Smooth muscle cell (in vitro differentiated cells): ENCODE measurements around the gene CDC42EP1. TPM values are rescaled to one million over a fixed set of nuclear protein-coding genes. Genes with fewer than 3 reads are reported as not detected.

Source experiments
- DNase-seq: peaks from one replicate; lab custom pipeline; 2025; ENCODE audit not compliant: unreplicated experiment; lab: John Stamatoyannopoulos, UW
- H2AFZ ChIP-seq: fragments of 200-600 bp; sonication (generic); 2 replicates; pipeline ENCODE4 v1.6.0; 2016; ENCODE audit warnings: antibody characterized with exemption, low read depth, mild to moderate bottlenecking
- H3F3A ChIP-seq: fragments of 200-600 bp; sonication (generic); 2 replicates; pipeline ENCODE4 v1.6.0; 2017; ENCODE audit warnings: antibody characterized with exemption, low read depth
- H3K27ac ChIP-seq: fragments of 200-600 bp; sonication (generic); 2 replicates; pipeline ENCODE4 v1.5.1; 2016; ENCODE audit warnings: low read depth, mild to moderate bottlenecking
- H3K27me3 ChIP-seq: fragments of 200-600 bp; sonication (generic); 2 replicates; pipeline ENCODE4 v1.6.1; 2016; ENCODE audit warnings: low read depth, mild to moderate bottlenecking
- H3K36me3 ChIP-seq: fragments of 200-600 bp; sonication (generic); 2 replicates; pipeline ENCODE4 v1.5.1; 2016; ENCODE audit warnings: low read depth
- H3K4me1 ChIP-seq: fragments of 200-600 bp; sonication (generic); 2 replicates; pipeline ENCODE4 v1.5.1; 2016; ENCODE audit warnings: low read depth
- H3K4me2 ChIP-seq: fragments of 200-600 bp; sonication (generic); 2 replicates; pipeline ENCODE4 v1.6.0; 2016; ENCODE audit warnings: mild to moderate bottlenecking
- H3K4me3 ChIP-seq: fragments of 200-600 bp; sonication (generic); 2 replicates; pipeline ENCODE4 v1.5.1; 2016; ENCODE audit warnings: mild to moderate bottlenecking
- H3K79me2 ChIP-seq: fragments of 200-600 bp; sonication (generic); 2 replicates; pipeline ENCODE4 v1.6.0; 2016; ENCODE audit warnings: low read depth, mild to moderate bottlenecking
- H3K9ac ChIP-seq: fragments of 200-600 bp; sonication (generic); 2 replicates; pipeline ENCODE4 v1.6.0; 2016; ENCODE audit warnings: low read depth
- H3K9me3 ChIP-seq: fragments of 200-600 bp; sonication (generic); replicated peaks from 2 replicates; pipeline ENCODE4 v1.5.1; 2016; ENCODE audit warnings: low read depth
- H4K20me1 ChIP-seq: fragments of 200-600 bp; sonication (generic); 2 replicates; pipeline ENCODE4 v1.6.0; 2016; ENCODE audit warnings: low read depth
- WGBS: methylation state at CpG from one replicate; pipeline ENCODE4 v1.1.7; 2016; ENCODE audit warnings: low lambda C conversion rate; 5-methylcytosine and 5-hydroxymethylcytosine counted together
- polyA plus RNA-seq: library from polyadenylated mRNA; unstranded; fragments of >200 nt; fragmentation: Nextera tagmentation; extraction: Ambion mirVana; gene quantifications from 2 replicates; pipeline ENCODE4 v1.2.1, GENCODE V29; 2016
- total RNA-seq: library from RNA; depleted of rRNA; stranded (reverse); fragments of >200 nt; gene quantifications from 2 replicates; pipeline ENCODE4 v1.2.3, GENCODE V29; 2014
- TF ChIP-seq, protein P1 (sequence below): fragments of 200-600 bp; sonication (generic); IDR thresholded peaks from 2 replicates; pipeline ENCODE4 v1.5.1; 2017; ENCODE audit warnings: borderline replicate concordance, mild to moderate bottlenecking, antibody characterized with exemption; ENCODE audit not compliant: insufficient read depth, poor library complexity, severe bottlenecking

CDC42EP1 gene
- total and polyA plus RNA-seq, 2 experiments from 2014 or later: 14.0 to 89.6 TPM

DNA sequence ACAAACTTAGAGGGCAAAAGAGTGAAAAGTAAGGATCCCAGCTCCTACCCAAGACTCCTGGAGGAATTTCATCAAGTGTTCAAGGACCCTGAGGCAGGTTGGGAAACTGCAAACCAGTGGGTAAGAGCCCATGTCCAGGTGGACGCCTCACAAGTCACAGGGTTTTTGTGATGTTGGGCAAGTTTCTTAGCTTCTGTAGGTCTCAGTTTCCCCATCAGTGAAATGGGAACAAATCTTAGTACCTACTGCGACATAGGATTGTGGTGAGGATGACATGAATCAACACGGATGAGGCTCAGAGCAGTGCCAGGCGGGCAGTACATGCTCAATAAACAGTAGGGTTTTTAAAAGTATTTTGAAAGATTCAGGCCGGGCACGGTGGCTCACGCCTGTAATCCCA is 17.3 kb upstream of the CDC42EP1 start:
- 95% methylated on average over 7 of the region's 7 CpGs for WGBS
- no peak for DNase-seq
- Histone ChIP-seq H3K4me2 (no peak overlapping the region), H3F3A (peaks cover 17% of the 10 kb centered on the region), H3K36me3 (no peaks in the 10 kb centered on the region), H3K9me3 (no peaks in the 10 kb centered on the region), H2AFZ (no peak overlapping the region), H3K4me1 (peaks cover 16% of the 10 kb centered on the region), H4K20me1 (no peaks in the 10 kb centered on the region), H3K9ac (no peak overlapping the region), H3K4me3 (no peak overlapping the region), H3K27ac (no peak overlapping the region), H3K79me2 (no peaks in the 10 kb centered on the region), H3K27me3 (no peaks in the 10 kb centered on the region)
- TF ChIP-seq, protein P1, sequence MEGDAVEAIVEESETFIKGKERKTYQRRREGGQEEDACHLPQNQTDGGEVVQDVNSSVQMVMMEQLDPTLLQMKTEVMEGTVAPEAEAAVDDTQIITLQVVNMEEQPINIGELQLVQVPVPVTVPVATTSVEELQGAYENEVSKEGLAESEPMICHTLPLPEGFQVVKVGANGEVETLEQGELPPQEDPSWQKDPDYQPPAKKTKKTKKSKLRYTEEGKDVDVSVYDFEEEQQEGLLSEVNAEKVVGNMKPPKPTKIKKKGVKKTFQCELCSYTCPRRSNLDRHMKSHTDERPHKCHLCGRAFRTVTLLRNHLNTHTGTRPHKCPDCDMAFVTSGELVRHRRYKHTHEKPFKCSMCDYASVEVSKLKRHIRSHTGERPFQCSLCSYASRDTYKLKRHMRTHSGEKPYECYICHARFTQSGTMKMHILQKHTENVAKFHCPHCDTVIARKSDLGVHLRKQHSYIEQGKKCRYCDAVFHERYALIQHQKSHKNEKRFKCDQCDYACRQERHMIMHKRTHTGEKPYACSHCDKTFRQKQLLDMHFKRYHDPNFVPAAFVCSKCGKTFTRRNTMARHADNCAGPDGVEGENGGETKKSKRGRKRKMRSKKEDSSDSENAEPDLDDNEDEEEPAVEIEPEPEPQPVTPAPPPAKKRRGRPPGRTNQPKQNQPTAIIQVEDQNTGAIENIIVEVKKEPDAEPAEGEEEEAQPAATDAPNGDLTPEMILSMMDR: no peak

DNA sequence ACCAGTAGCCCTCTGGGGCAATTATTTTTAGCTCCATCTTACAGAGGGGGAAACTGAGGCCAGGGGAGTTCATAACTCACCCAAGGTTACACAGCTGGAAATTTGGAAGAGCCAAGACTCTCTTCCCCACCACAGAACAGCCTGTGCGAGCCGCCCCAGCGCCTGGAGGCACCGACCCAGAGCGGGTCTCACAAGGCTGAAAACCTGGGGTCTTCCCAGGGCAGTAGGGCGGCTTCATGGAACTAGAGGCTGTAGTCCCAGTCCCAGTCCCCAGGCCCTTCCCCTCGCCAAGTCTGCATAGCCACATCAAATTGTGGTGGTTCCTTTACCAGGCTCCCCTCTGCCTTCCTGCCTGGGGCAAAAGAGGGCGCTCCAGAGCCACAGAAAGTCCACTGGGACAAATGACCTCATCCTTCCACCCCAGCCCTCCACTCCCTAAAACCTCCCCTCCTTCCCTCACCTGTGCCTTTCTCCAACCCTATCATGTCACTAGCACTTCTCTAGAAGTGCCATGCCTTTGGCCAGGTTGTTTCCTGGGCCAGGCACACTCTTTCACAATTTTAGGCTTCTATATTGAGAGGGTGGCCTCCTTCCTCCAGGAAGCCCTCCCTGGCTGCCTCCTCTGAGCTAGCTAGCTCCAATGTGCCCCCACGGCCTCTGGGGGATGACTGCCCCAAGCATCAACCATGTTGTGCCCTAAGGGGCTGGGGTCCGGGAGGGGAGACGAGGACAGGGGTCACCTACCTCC is 15.2 kb upstream of the CDC42EP1 start:
- H3K9ac ChIP-seq: peak overlapping the region; percentile 35
- TF ChIP-seq, protein P1: peak; percentile 55
- H3K4me3 ChIP-seq: peak overlapping the region; percentile 29
- no peak overlapping the region for H2AFZ ChIP-seq
- H4K20me1 ChIP-seq: no peaks in the 10 kb centered on the region
- peak overlapping the region; percentile 75 for H3K27ac ChIP-seq
- 31% methylated on average over 10 of the region's 11 CpGs for WGBS
- H3K9me3 ChIP-seq: no peaks in the 10 kb centered on the region
- H3K4me2 ChIP-seq: peak overlapping the region; percentile 80
- H3F3A ChIP-seq: peaks cover 17% of the 10 kb centered on the region
- no peaks in the 10 kb centered on the region for H3K27me3 ChIP-seq
- no peak for DNase-seq
- H3K79me2 ChIP-seq: no peaks in the 10 kb centered on the region
- H3K4me1 ChIP-seq: peaks cover 21% of the 10 kb centered on the region
- no peaks in the 10 kb centered on the region for H3K36me3 ChIP-seq

DNA sequence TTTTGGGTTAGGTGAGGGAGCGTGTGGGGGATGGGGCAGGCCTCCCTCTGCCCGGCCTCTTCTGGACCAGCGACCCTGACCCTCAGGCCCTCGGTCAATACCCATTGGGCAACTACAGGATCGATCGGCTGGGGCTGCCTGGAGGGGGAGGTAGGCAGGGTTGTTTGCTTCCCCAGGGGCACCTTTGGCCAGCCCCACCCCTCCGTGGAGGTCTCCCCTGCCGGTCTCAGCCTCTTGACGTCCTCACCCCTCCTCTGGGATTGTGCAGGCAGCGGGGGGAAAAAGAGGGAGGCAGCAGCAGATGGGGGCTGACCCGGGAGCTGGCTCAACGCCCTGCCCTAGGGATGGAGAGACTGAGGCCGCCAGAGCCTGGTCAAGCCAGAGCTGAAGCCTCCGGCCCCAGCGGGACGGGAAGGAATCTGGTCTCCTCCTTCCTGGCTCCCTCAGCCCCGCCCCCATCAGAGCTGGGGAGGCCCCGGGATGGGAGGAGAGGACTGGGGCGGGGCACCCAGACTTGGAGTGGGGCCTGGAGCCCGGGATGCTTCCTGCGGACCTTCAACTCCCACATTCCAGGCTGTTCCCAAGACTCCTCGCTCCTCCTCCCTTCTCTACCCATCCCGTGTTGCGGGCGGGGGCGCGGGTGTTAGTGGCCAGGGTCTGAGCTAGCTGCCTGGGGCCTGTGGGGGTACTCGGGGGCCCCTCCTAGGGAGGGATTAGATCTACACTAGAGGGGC is 14.4 kb upstream of the CDC42EP1 start:
- H4K20me1 ChIP-seq: no peaks in the 10 kb centered on the region
- H3K9me3 ChIP-seq: no peaks in the 10 kb centered on the region
- 18% methylated on average over 18 of the region's 28 CpGs for WGBS
- H3K4me2 ChIP-seq: peak overlapping the region; percentile 80
- H3F3A ChIP-seq: peaks cover 17% of the 10 kb centered on the region
- H3K79me2 ChIP-seq: no peaks in the 10 kb centered on the region
- peak overlapping the region; percentile 75 for H3K27ac ChIP-seq
- peak; percentile 80 for DNase-seq
- peak overlapping the region; percentile 35 for H3K9ac ChIP-seq
- peak overlapping the region; percentile 29 for H3K4me3 ChIP-seq
- H3K27me3 ChIP-seq: no peaks in the 10 kb centered on the region
- peaks cover 21% of the 10 kb centered on the region for H3K4me1 ChIP-seq
- H2AFZ ChIP-seq: peak overlapping the region; percentile 57
- no peaks in the 10 kb centered on the region for H3K36me3 ChIP-seq
- TF ChIP-seq, protein P1: no peak
